Fibroblast of skin of back (primary cell): ENCODE data around the gene RNU7-1.

Experiments used
- DNase-seq: peaks from one replicate; pipeline ENCODE4 v3.0.0-alpha.2; 2013

Gene RNU7-1

GRCh38 chr12:6938353-6939190, 5.0 kb upstream of the RNU7-1 start:
- no peak for DNase-seq

DNA sequence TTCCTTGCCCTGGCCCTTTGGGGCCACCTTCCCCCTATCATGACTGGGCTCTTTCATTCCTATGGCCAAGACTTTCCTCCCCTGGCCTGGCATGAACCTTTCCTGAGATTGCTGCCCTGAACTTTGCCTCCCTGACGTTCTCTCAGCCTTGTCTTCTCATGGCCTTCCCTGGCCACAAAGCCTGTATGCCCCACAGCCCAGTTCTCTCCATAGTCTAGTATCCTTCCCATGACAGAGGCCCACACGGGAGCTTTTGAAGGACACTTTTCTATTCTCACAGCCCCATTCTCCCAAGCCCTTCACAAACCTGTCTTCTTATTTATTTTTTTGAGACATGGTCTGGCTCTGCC, 4.5 kb upstream of the RNU7-1 start:
- no peak for DNase-seq

- DNase-seq: no peak
These were observed 2.3 kb upstream of the RNU7-1 start for GRCh38 chr12:6941267-6941666.

- DNase-seq: no peak
These were observed 1.8 kb upstream of the RNU7-1 start for GRCh38 chr12:6941782-6942181.

GRCh38 chr12:6942331-6942665, 1.3 kb upstream of the RNU7-1 start:
- DNase-seq: no peak

DNA sequence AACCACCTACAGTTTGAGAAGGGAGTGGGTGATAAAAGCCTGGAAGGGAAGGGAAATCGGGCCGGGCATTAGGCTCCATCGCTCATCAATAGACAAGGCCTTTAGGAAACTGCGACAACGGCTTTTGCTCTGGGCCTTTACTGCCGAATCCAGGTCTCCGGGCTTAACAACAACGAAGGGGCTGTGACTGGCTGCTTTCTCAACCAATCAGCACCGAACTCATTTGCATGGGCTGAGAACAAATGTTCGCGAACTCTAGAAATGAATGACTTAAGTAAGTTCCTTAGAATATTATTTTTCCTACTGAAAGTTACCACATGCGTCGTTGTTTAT, 261 bp upstream of the RNU7-1 start:
- peak; percentile 94 for DNase-seq

DNA sequence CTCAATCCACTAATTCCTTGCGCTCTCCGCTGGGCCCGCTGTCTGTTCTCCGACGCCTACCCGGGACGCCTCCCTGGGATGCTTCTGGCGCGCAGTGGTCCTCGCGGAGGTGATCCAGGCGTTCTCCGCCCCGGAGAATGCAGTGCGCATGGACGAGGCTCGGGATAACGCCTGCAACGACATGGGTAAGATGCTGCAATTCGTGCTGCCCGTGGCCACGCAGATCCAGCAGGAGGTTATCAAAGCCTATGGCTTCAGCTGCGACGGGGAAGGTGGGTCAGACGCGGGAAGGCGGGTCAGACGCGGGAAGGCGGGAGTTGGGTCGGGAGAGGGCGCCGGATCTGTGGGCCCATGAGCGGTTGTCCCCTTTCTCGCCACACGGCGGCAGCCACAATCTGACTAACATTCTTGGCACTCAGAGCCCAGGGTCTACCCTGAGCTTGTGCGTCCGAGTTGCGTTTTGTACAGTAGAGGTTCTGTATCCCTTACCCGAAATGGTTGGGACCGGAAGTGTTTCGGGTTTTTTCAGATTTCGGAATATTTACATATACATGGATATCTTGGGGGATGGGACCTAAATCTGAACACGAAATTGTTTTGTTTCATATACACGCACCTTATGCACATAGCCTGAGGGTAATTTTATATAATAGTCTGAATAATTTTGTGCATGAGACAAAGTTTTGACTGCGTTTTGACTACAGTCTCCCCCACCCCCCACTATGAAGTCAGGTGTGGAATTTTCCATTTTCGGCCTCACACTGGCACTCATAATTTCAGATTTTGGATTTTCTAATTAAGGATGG, 968 bp downstream of the RNU7-1 start:
- DNase-seq: peak; percentile 93

GRCh38 chr12:6945613-6946012, 2.0 kb downstream of the RNU7-1 start:
- DNase-seq: no peak

GRCh38 chr12:6946033-6946919, 2.7 kb downstream of the RNU7-1 start:
- no peak for DNase-seq

DNA sequence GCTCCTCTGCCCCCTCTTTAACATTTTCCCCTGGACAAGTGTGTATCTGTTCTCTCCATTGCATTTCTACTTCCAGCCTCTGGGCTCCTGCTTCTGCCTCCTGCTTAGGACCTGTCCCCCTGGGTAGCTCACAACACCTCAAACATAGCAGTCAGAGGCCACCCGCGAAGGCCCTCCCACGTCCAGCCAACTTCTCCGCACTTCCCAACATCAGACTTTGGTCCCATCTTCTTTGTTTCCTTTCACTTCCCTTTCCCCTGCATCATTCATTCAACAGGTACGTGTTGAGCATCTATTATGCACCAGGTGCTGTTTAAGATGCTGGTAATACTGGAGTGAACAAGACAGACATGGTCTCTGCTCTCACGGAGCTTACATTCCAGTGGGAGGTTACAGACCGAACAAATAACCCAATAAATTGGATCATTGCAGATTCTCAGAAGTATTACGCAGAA, 3.3 kb downstream of the RNU7-1 start:
- no peak for DNase-seq

DNA sequence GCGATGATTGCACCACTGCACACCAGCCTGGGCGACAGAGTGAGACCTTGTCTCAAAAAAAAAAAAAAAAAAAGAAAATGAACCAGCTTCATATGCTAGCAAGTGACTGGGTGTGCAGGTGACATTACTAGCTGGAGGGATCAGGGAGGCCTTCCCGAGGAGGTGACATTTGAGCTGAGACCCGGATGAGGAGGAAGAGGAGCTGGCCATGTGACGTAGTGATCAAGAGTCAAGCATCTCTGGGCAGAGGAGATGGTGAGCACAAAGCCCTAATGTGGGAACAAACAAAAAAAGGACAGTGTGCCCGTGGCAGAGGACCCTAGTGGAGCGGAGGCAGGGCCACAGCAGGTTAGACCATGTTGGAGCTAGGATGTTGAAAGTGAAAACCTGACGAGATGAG, 4.0 kb downstream of the RNU7-1 start:
- no peak for DNase-seq

- DNase-seq: no peak
These were observed 5.4 kb downstream of the RNU7-1 start for GRCh38 chr12:6948873-6949594.

- DNase-seq: no peak
These were observed 6.8 kb downstream of the RNU7-1 start for GRCh38 chr12:6950401-6950801.

DNA sequence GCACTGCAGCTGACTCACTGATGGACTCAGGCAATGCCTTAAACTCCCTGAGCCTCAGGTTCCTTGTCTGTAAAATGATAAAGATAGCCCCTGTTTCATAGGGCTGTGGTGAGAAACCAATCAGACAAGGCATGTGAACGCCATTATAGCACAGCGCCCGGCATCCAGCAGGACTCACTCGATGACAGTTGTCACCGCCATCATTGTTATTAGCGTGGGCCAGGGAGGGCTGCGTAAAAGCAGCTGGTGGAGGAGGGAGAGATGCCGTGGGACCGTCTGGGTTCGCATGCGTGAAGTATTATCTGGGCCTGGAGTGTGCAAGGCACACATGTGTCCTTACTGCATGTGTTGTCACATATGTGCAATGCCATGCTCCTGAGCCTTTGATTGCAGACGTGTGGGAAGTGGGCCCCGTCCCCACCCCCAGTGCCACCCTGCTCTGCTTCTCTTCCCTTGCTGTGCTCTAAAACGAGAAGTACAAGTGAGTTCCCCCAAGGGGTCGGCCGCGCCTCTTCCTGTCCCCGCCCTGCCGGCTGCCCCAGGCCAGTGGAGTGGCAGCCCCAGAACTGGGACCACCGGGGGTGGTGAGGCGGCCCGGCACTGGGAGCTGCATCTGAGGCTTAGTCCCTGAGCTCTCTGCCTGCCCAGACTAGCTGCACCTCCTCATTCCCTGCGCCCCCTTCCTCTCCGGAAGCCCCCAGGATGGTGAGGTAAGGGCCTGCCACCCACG, 7.4 kb downstream of the RNU7-1 start, which contains the start of gene PTPN6:
TSS of gene PTPN6 (plus strand) at position 546 of the 730 bp plus-strand sequence. CDS start at position 703, 157 bp downstream.
- DNase-seq: no peak

- DNase-seq: no peak
These were observed 8.0 kb downstream of the RNU7-1 start for GRCh38 chr12:6951551-6952120.

DNA sequence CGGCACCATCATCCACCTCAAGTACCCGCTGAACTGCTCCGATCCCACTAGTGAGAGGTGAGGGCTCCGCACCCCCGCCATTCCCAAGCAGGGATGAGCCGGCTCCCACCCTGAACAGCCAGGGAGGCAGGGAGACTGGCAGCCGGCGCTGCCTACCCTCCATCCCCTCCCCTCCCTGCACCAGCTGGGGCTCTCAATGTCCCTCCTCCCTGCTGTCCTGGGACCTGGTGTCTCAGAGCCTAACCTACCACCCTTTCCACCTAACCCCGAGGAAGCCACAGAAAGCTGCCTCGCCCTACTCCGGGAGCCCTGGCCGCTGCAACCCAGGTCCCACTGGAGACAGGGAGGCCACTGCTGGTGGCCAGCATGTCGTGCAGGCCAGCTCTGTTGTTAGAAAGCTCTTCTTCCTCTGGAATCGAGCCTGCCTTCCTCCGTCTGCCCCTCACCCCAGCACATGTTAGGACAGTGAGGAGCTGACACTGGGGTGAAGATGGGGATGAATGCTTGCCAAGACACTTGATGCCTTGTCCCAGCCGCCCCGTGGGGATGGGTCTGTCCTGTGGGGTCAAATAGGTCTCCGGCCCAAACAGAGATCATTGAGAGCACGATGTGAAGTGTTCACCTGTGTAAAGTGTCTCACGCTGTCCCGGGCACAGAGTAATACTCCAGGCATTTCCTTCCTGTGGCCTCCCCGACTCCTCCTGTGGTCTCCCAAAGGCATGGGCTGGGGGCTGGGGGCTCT, 8.7 kb downstream of the RNU7-1 start:
- no peak for DNase-seq

GRCh38 chr12:6952863-6953441, 9.3 kb downstream of the RNU7-1 start:
- no peak for DNase-seq

DNA sequence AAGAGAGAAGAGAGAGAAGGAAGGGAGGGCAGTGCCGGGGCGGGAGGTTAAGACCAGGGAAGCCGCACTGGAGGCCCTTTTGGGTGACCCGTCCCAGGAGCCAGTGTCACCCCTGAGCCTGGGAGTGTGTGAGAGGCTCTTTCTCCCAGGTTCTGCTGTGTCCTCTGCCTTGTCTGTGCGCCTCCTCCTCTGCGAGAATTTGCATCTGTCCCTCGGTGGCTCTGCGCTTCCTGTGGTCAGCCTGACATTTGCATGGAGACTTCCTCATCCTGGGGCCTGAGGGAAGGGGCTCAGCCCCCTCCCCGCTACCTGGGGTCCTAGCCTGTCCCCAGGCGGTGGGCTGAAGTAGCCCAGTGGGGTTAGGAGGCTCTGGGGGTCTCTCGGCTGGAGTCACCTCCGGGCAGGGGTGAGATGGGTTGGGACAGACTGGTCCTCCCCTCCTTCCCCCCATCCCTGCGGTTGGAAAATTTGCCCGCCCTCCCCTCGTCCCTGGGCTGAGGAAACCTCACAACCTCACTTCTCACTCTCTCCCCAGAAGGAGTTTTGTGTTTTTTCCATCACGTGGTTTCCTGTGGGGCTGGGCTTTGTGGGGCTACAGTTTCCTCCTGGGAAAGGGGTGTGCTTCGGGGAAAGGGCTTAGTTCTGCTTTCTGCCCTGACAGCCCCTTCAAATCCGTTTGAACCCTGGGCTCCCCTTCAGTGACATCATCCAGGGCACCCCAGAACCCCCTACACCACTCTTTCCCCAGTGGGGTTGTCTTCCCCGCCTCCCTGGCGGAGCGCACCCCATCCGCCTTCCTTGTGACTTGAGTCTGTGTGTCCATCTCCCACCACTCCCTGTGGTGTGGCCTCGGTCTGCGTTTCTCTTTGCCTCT, 10.1 kb downstream of the RNU7-1 start:
- DNase-seq: peak; percentile 65
